ENCODE data around the gene UNC80. TPM values are rescaled to one million over a fixed set of nuclear protein-coding genes. Genes with fewer than 3 reads are reported as not detected.

Gene UNC80
- polyA plus RNA-seq, 3 donors: 1.3 to 1.7 (median 1.3) TPM

DNA sequence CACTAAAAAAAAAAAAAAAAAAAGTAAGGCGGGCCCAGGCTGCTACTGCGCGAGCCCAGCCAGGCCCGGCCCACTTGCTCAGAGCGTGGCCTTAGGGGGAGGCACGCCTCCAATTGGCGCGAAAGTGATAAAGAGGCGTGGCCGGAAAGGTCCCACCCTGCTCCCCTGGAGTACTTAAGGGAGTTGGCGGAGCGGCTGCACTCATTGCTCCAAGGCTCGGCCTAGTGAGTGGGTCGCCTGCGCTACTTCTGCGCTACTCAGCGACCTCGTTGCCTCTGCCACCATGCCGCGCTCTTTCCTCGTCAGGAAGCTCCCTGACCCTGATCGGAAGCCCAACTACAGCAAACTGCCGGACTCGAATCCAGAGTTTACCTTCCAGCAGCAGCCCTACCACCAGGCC is 36.9 kb downstream of the UNC80 start:
- no peak for DNase-seq (ENCODE audit: low read depth in 3 of 3, low spot score in 2 of 3)

DNA sequence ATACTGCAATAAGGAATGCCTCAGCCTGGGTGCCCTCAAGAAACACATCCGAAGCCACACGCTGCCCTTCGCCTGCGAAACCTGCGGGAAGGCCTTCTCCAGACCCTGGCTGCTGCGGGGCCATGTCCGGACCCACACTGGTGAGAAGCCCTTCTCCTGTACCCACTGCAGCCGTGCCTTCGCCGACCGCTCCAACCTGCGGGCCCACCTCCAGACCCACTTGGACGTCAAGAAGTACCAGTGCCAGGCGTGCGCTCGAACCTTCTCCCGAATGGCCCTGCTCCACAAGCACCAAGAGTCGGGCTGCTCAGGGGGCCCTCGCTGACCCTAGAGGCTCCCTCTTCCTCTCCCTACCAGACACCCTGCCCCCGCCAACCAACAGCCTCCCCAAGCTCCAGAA is 37.6 kb downstream of the UNC80 start:
- DNase-seq (ENCODE audit: low read depth in 3 of 3, low spot score in 2 of 3): no peak

DNA sequence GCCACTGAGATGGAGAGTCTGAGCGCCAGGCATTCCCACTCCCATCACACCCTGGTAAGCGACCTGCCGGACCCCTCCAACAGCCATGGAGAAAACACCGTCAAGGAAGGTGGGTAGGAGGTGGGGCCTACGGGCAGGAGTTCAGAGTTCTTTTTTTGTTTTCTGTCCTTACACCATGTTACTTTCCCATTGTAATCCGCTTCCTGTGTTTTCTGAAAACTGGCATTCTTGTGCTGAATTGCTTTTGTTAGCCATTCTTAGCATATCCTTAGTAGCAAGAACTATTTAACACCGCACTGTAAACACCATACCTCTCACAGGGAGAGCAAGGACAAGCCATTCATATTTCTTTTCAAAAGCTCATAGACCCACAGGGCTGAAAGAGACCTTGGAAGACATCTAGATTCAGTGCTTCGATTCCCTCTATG is 46.2 kb downstream of the UNC80 start:
- DNase-seq (ENCODE audit: low read depth in 3 of 3, low spot score in 2 of 3): no peak

DNA sequence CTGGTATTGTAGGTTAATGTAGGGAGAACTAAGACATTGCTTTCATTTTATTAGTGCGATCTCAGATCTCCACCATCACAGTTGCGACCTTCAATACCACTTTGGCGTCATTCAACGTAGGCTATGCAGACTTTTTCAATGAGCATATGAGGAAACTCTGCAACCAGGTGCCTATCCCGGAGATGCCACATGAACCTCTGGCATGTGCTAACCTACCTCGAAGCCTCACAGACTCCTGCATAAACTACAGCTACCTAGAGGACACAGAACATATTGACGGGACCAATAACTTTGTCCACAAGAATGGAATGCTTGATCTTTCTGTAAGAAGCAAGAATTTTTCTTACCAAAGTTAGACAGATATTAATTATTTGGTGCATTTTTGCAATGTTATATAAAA is 47.3 kb downstream of the UNC80 start:
- no peak for DNase-seq (ENCODE audit: low read depth in 3 of 3, low spot score in 2 of 3)

DNA sequence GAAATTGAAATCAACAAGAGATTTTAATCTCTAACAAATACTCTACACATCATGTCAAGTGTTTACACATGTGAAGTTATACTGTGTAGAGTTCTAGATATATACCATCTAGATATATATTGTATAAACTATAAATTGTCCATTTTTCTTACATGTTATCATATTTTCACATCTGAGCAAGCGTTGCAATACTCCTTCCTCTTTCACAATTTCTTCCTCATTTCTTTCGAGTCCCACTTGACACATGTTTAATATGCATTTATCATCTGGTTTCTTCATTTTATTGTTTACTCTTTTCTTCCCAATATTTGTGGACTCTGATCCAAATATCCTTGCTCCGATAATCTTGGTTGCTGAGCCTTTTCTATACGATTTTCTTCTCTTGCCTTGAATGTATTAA is 50.2 kb downstream of the UNC80 start:
- no peak for DNase-seq (ENCODE audit: low read depth in 3 of 3, low spot score in 2 of 3)

DNA sequence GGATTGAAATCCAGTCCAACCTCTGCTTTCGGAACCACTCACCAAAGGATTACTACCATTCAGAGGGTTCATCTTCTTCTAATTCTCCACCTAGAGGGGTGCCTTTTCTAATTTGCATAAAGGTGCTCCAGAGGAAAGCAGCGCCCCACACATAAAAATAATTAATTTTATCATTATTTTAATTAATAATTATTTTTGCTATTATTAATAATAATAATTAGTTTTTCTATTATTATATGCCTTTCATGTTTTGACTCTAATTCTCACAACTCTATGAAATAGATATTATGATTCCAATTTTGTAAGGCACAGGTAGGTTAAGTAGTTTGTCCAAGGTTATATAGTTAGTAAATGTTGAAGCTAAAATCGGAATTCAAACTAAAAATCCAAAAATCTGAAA is 51.9 kb downstream of the UNC80 start:
- no peak for DNase-seq (ENCODE audit: low read depth in 3 of 3, low spot score in 2 of 3)

DNA sequence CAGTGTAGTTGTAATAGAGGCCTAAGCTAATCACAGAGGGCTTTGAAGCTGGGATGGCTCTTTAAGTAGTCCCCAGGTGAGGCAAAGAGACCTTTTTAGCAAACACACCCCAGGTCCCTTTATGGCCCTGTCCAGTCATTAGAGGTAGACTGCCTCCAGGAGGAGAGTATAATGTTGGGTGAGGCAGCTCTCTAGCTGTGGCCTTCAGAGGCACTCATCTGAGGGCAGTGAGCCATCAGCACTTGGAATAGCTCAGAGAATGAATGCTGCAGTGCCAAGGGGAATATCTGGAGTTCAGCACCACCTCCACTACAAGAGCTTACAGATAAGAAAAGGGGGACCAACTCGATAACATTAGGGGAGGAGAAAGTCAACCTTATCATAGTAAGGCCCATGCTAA is 52.8 kb downstream of the UNC80 start:
- no peak for DNase-seq (ENCODE audit: low read depth in 3 of 3, low spot score in 2 of 3)

DNA sequence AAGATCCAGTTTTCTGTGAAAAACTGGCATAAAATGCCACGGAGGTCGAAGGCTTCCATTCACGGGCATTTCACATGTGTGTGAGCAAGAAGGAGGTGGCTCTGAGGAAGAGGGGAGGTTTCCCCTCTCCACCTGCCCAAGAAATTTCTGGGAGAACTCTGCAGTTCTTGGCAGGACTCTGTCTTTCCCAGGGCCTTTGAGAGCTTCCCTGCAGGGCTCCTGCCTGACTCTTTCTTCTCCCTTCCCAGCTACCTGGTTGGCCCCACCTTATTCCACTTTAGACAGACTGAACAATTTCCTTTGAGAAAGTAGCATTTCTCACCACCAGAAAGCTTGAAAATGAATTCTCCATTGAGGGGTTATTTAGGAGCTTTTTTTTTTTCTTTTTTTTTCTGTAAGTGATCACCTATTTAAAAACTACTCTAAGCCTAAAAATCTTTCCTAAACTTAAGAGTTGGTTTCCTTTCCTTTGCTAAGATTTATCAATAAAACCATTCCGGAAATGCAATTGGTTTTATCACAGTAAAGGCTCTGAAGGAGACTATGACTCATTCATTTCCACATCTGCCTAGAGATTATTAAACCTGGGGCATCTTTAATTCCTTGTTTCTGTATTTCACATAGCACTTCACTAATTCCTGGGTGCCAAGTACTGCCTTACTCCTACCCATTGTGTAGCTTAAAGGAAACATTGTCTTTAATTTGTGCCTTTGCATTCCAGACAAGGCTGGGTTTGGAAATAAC is 59.3 kb downstream of the UNC80 start:
- no peak for DNase-seq (ENCODE audit: low read depth in 3 of 3, low spot score in 2 of 3)

DNA sequence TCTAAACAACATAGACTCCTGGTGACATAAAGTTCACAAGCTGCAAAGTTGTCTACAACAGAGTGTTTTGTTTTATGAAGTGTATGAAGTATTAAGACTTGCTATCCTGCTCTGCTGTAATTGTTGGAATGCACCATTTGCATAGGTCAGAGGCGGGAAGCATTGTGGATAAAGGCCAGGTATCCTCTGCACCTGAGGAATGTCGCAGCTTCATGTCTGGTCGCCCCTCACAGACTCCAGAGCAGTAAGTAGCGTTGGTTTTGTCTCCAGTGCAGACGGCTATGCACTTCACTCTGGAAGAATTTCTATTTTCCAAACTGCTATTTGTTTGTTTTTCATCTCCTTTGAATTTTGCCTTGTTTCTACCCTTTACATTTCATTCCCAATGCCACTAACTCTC is 63.1 kb downstream of the UNC80 start:
- DNase-seq (ENCODE audit: low read depth in 3 of 3, low spot score in 2 of 3): no peak

DNA sequence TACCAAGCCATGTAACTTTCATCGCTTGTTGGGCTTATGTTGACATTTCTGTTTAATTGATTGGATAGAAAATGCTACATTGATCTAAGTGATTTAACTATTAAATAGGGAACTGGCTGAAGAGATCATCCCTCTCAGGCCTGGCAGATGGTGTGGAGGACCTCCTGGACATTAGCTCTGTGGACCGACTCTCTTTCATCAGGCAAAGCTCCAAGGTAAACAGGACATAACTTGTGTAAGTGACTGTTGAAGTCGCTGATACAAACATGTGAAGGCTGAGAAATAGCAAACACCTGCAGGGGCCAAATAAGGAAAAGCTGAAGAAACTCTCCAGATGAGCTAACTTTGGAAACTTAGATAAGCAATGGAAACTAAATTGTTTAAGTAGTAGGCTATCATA is 68.8 kb downstream of the UNC80 start:
- DNase-seq (ENCODE audit: low read depth in 3 of 3, low spot score in 2 of 3): no peak

DNA sequence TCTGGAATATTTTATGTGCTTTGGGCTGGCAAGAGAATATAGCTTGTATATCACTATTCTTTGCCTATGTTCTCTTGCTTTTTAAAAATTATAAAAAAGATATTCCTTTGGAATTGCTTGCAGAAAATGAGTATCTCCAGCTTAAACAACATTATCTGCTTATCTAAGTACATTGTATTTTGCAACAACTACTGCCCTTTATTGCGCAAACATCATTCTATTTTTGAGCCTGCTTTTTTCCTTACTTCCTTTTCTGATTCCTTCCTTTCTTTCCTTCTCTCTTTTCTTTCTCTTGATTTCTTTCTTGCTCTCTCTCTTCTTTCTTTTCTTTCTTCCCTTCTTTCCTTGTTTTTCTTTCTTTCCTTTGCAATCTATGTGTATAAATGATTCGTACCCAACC is 74.0 kb downstream of the UNC80 start:
- DNase-seq (ENCODE audit: low read depth in 3 of 3, low spot score in 2 of 3): no peak

DNA sequence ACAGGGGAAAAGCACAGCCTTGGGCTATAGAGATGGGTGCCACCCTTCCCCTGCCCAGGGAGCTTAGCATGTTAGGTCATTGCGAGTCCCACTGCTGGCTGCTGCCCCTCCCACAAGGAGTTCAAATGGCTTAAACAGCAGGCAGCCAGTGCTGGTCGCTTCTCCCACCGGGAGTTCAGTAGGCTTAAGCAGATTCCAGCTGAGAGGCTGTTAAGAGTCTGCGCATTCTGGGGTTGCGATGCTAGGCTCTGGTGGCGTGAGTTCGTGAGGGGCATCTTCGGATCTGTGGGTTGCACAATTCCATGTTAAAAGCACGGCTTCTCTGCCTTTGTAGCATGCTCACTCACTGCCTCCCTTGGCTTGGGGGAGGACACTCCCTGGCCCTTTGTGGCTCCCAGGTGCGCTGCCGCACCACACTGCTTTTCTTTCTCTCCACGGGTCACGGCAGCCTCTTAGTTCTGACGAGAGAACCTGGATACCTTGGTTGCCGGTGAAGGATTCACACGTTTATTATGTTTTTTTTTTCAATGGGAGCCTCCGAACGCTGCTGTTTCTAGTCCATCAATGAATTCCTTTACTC is 93.2 kb downstream of the UNC80 start:
- no peak for DNase-seq (ENCODE audit: low read depth in 3 of 3, low spot score in 2 of 3)

DNA sequence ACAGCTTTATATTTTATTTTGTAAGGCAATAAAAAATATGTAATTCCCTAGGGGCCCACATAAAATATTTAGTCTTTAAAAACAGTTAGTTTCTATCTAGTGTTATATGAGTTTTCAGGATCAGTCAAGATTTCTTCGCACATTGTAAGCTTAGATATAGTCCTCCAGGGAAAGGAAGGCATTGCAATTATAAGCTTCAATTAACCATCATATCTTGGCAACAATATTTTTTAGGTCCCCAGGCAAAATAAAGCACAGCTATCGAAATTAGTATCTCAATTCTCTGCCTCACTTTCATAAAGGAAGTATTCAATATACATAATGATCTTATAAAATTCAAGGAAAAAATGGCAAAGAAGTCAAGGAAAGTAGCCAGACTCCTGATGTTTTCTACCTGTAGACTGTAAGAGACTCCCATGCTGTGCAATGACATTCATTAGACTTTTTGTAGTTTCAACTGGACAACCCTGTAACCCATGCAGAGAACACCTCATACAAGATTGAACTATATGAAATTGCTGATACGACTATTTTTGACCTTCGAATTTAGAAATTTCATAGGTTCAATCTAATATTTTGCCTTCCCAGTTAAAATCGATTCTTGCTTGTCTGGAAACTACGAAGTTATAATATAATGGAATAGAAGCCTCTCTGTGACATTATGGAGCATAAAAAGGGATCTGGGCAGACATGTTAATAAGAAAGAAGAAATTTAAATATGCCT is 96.8 kb downstream of the UNC80 start:
- no peak for DNase-seq (ENCODE audit: low read depth in 3 of 3, low spot score in 2 of 3)

DNA sequence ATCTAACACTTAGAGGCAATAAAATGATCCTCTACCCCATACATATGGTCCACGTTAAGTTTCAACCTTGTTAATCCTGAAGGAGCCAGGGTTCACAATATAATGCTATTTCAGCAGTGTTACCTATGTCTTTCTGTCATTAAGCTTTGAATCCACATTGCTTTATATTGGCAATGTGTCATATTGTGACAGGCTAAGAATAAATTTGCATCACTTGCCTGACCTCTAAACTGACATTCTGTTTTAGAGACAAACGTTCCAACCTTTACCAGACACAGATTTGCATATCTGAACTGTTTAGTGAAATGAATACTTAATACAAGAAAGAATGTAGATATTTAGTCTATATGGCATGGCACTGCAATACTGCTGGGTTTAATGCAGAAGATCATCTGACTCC is 98.4 kb downstream of the UNC80 start:
- DNase-seq (ENCODE audit: low read depth in 3 of 3, low spot score in 2 of 3): no peak

DNA sequence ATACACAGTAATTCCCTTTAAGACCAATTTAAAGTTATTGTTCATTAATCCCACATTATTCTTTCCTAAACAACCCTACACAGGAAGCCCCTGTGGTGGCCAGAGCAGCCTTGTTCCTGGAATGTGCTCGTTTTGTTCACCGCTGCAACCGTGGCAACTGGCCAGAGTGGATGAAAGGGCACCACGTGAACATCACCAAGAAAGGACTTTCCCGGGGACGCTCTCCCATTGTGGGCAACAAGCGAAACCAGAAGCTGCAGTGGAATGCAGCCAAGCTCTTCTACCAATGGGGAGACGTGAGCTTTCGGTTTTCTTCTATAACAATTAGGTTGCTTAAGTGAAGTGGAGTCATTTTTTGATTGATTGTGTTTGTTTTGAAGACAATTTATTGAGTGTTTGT is 101.0 kb downstream of the UNC80 start:
- peak in 1 of 3 donors; percentile 1 for DNase-seq (ENCODE audit: low read depth in 3 of 3, low spot score in 2 of 3)

DNA sequence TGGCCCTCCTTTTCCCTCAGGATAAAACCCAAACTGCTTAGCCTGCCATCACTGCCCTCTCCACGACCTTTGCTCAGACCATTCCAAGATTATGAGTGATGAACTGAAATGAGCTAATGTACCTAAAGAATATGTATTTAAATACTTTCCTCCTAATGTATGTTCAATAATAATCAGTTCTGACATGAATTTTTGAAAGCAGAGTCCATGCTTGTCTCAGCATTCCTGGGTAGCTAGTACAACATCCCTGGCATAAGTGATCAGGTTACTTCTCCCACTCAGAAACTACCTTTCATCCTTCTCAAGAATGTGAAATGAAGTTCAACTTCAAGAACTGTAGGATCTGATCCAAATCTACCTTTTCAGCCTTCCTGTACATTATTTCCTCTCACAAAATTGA is 103.6 kb downstream of the UNC80 start:
- no peak for DNase-seq (ENCODE audit: low read depth in 3 of 3, low spot score in 2 of 3)

DNA sequence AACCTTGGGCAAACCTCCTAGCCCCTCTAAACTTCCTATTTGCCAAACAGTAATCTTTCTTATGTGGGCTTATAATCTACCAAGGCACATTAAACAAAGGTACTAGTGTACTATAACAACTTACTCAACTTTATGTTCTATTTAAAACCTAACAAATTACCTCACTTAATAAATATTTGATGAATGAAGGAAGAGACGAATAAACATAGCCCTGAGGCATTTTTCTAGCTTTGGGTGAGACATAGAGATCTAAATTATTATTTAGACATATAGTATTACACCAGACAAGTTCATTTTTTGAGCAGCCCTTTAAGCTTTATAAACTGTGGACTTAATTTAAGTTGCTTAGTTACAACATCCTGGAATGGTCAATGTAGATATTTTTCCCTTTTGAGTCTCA is 104.6 kb downstream of the UNC80 start:
- no peak for DNase-seq (ENCODE audit: low read depth in 3 of 3, low spot score in 2 of 3)

DNA sequence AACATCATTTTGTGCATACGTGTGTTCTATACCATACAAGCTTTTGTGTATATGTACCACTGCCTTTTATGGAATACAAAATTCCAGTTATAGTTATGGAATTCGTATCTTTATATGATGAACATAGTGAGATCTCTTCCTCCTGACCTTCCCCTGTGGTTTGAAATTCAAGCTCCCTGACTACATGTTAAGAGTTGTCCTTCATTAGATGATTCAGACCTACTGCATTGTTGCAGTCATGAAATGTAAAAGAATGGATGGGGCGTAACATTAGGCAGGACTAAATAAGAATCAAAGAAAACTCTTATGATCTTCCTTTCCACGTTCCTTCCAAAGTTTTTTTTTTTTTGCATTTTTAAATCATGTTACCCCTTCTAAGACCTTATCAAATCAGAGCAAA is 107.1 kb downstream of the UNC80 start:
- DNase-seq (ENCODE audit: low read depth in 3 of 3, low spot score in 2 of 3): no peak

DNA sequence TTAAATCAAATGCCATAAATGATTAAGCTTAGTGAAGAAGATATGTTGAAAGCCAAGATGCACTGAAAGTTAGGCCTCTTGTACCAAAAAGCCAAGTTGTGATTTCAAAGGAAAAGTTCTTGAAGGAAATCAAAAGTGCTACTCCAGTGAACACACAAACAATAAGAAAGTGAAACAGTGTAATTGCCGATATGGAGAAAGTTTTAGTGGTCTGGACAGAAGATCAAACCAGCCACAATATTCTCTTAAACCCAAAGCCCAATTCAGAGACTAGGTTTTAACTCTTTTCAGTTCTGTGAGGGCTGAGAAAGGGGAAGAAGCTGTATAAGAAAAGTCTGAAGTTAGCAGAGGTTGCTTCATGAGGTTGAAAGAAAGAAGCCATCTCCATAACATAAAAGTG is 129.0 kb downstream of the UNC80 start:
- DNase-seq (ENCODE audit: low read depth in 3 of 3, low spot score in 2 of 3): no peak

DNA sequence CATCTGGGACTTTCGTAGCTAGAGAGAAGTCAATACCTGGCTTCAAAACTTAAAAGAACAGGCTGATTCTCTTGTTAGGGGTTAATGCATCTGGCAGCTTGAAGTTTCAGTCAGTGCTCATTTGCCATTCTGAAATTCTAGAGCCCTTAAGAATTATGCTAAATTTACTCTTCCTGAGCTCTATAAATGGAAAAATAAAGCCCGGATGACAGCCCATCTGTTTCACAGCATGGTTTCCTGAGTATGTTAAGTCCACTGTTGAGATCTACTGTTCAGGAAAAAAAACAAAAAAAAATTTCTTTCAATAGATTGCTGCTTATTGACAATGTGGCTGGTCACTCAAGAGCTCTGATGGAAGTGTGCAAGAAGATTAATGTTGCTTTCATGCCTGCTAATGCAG is 129.5 kb downstream of the UNC80 start:
- DNase-seq (ENCODE audit: low read depth in 3 of 3, low spot score in 2 of 3): no peak

DNA sequence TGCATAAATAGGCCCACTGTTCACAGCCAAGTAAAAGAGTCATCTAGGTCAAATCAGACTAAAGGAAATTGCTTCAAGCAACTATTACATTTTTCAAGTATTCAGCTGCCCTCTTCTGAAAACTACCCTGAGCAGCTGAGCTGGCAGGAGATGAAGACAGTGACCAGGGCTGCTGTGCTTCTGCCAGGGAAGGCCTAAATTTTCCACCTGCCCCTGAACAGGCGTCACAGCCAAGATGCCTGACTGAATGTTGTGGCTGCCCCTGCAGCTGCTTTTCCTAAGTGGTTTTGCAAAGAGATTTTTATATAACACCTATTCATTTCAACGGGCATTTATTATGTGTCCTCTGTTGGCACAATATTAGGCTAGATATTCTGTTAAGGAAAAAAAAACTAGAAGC is 134.1 kb downstream of the UNC80 start:
- DNase-seq (ENCODE audit: low read depth in 3 of 3, low spot score in 2 of 3): no peak

DNA sequence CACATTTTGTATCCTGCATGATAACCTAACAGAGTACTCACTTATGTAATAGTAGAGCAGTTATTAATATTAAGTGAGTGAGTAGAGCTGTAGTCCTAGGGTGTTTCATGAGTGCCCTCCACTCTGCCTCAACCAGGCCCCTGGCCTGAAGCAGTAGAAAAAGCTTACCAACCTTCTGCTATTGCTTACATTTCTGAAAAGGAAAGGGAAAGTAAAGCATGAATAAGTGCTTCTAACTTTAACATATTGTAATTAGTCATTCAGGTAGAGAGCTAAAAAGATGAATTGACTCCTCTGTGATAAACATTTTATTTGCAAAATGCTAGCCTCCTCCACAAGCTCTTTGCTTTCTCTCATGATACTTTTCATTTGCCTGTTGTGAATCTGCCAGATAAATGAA is 136.1 kb downstream of the UNC80 start:
- DNase-seq (ENCODE audit: low read depth in 3 of 3, low spot score in 2 of 3): no peak
